ENCODE data around the gene MKLN1. TPM values are rescaled to one million over a fixed set of nuclear protein-coding genes. Genes with fewer than 3 reads are reported as not detected.

MKLN1 gene
- total and polyA plus RNA-seq, 2 of the 13 experiments (the other 11 are each of a cell fraction or from before 2014, with no cell fraction given), result 33.6 to 43.5 TPM

- TF ChIP-seq HNF1B (CRISPR knock-in tag; IDR thresholded peaks at IDR 0.05), result peak; percentile 59; the same call in 1 of the 2 replicates
- TF ChIP-seq BCL3 (CRISPR knock-in tag; IDR thresholded peaks at IDR 0.05), result no peak
- 0 out of 2 replicates have a peak, but pooled peaks have one; percentile 15 for TF ChIP-seq ZBTB26 (CRISPR knock-in tag; IDR thresholded peaks at IDR 0.05; ENCODE audit: borderline replicate concordance)
- TF ChIP-seq FOXJ3 (CRISPR knock-in tag; IDR thresholded peaks at IDR 0.05; ENCODE audit: borderline replicate concordance), result no peak
- 0 out of 2 replicates have a peak, but pooled peaks have one; percentile 22 for TF ChIP-seq HNF4A (CRISPR knock-in tag; IDR thresholded peaks at IDR 0.05)
- peak; percentile 23 for TF ChIP-seq XRCC5 (optimal IDR thresholded peaks at IDR 0.05; ENCODE audit: low read length)
- TF ChIP-seq TFE3 (CRISPR knock-in tag; IDR thresholded peaks at IDR 0.05), result 0 out of 2 replicates have a peak, but pooled peaks have one; percentile 23
- TF ChIP-seq HHEX (CRISPR knock-in tag; IDR thresholded peaks at IDR 0.05), result no peak
- TF ChIP-seq ZNF891 (CRISPR knock-in tag; IDR thresholded peaks at IDR 0.05), result 0 out of 2 replicates have a peak, but pooled peaks have one; percentile 39
- no peak for TF ChIP-seq SMAD9 (CRISPR knock-in tag; IDR thresholded peaks at IDR 0.05)
- TF ChIP-seq ELF3 (CRISPR knock-in tag; IDR thresholded peaks at IDR 0.05), result peak; percentile 49; the same call in 1 of the 2 replicates
- no peak for TF ChIP-seq MEIS2 (CRISPR knock-in tag; IDR thresholded peaks at IDR 0.05)
- peak; percentile 44; the same call in 1 of the 2 replicates for TF ChIP-seq NR2F6 (IDR thresholded peaks at IDR 0.05)
- peak; percentile 74 for TF ChIP-seq NR2F6 (CRISPR knock-in tag; IDR thresholded peaks at IDR 0.05)
- TF ChIP-seq ETV5 (CRISPR knock-in tag; IDR thresholded peaks at IDR 0.05; ENCODE audit: borderline replicate concordance), result peak; percentile 14; the same call in 1 of the 2 replicates
- peak; percentile 48 for TF ChIP-seq RARA (CRISPR knock-in tag; IDR thresholded peaks at IDR 0.05)
- TF ChIP-seq NFRKB (IDR thresholded peaks at IDR 0.05), result no peak
- no peak for TF ChIP-seq SOX13 (IDR thresholded peaks at IDR 0.05)
- 0 out of 4 replicates have a peak, but pooled peaks of 1 of the 2 experiments have one; percentile 22 for TF ChIP-seq SOX13 (CRISPR knock-in tag; conservative IDR thresholded peaks at IDR 0.05 in 1 of 2, IDR thresholded peaks at IDR 0.05 in 1 of 2)
- 0 out of 2 replicates have a peak, but pooled peaks have one; percentile 13 for TF ChIP-seq HOMEZ (CRISPR knock-in tag; IDR thresholded peaks at IDR 0.05; ENCODE audit: low read depth)
- peak; percentile 18; the same call in 1 of the 2 replicates for TF ChIP-seq TFAP4 (IDR thresholded peaks at IDR 0.05; ENCODE audit: borderline replicate concordance, low read depth)
- peak; percentile 45; the same call in 1 of the 2 replicates for TF ChIP-seq ZBTB7B (CRISPR knock-in tag; IDR thresholded peaks at IDR 0.05)
Observed at GRCh38 chr7:131544449-131545301, 217.0 kb downstream of the MKLN1 start (continued).

Data from HepG2 (cell line).